Suprapubic skin (tissue), 3 donors: ENCODE data around the gene C4orf54.

ENCODE experiments used
- CTCF ChIP-seq, 2 donors: fragments of 200-600 bp in 1 of 2; fragments of 450-650 bp in 1 of 2; sonication (generic) in 1 of 2; IDR thresholded peaks; one replicate each; pipeline ENCODE4 v1.5.1; 2016 to 2019; ENCODE audit warnings: antibody characterized with exemption in 2 of 2, mild to moderate bottlenecking in 1 of 2, moderate library complexity in 1 of 2
- POLR2A ChIP-seq, 2 donors: fragments of 450-650 bp; IDR thresholded peaks; one replicate each; pipeline ENCODE4 v1.6.1; 2017; ENCODE audit warnings: antibody characterized with exemption in 2 of 2, mild to moderate bottlenecking in 2 of 2, moderate library complexity in 2 of 2

GRCh38 chr4:99640676-99641075 is 17.0 kb downstream of the C4orf54 start:
- TF ChIP-seq CTCF (IDR thresholded peaks at IDR 0.05) (no peak), POLR2A (IDR thresholded peaks at IDR 0.05) (no peak)
